Neural cell (in vitro differentiated cells): ENCODE results near the gene HBE1. TPM values are rescaled to one million over a fixed set of nuclear protein-coding genes. Genes with fewer than 3 reads are reported as not detected.

Experiments
- H2AFZ ChIP-seq: fragments of 200-600, 300-800 bp; sonication (generic), shearing (Covaris generic); 2 replicates; pipeline ENCODE4 v1.6.0; 2014; ENCODE audit warnings: low read depth, mild to moderate bottlenecking, antibody characterized with exemption, low read length, moderate library complexity
- H3F3A ChIP-seq: fragments of 200-600 bp; shearing (Covaris generic); 2 replicates; pipeline ENCODE4 v1.6.1; 2016; ENCODE audit warnings: mild to moderate bottlenecking, moderate library complexity, mixed read lengths, antibody characterized with exemption, low read length; ENCODE audit not compliant: insufficient read depth, poor library complexity, severe bottlenecking
- H3K27ac ChIP-seq: fragments of 200-600, 300-800 bp; sonication (generic), shearing (Covaris generic); 2 replicates; pipeline ENCODE4 v1.5.1; 2014; ENCODE audit warnings: mild to moderate bottlenecking, low read length, moderate library complexity
- H3K27me3 ChIP-seq: fragments of 300-800, 200-600 bp; sonication (generic), shearing (Covaris generic); 2 replicates; pipeline ENCODE4 v1.6.0; 2014; ENCODE audit warnings: mild to moderate bottlenecking, low read depth, low read length, moderate library complexity; ENCODE audit not compliant: insufficient read depth
- H3K36me3 ChIP-seq: fragments of 300-800, 200-600 bp; sonication (generic), shearing (Covaris generic); 2 replicates; pipeline ENCODE4 v1.5.1; 2014; ENCODE audit warnings: mild to moderate bottlenecking, antibody characterized with exemption, low read length, moderate library complexity; ENCODE audit not compliant: insufficient read depth
- H3K4me2 ChIP-seq: fragments of 300-800, 200-600 bp; sonication (generic), shearing (Covaris generic); 2 replicates; pipeline ENCODE4 v1.6.0; 2014; ENCODE audit warnings: mild to moderate bottlenecking, low read length
- H3K4me3 ChIP-seq: fragments of 300-800, 200-600 bp; sonication (generic), shearing (Covaris generic); 2 replicates; pipeline ENCODE4 v1.5.1; 2014; ENCODE audit warnings: mild to moderate bottlenecking, low read length, moderate library complexity
- H3K79me2 ChIP-seq: fragments of 200-600 bp; shearing (Covaris generic); replicated peaks from 2 replicates; pipeline ENCODE4 v1.6.0; 2014; ENCODE audit warnings: mild to moderate bottlenecking, low read length, moderate library complexity; ENCODE audit not compliant: insufficient read depth
- H3K9ac ChIP-seq: fragments of 300-800, 200-600 bp; sonication (generic), shearing (Covaris generic); 2 replicates; pipeline ENCODE4 v1.6.1; 2016; ENCODE audit warnings: mild to moderate bottlenecking, low read length, mixed read lengths
- H3K9me2 ChIP-seq: fragments of 200-600 bp; shearing (Covaris generic); 2 replicates; pipeline ENCODE4 v1.6.1; 2016; ENCODE audit warnings: mild to moderate bottlenecking, low read length, mixed read lengths; ENCODE audit not compliant: insufficient read depth
- H3K9me3 ChIP-seq: fragments of 200-600, 300-800 bp; sonication (generic), shearing (Covaris generic); 2 replicates; pipeline ENCODE4 v1.6.1; 2016; ENCODE audit warnings: mild to moderate bottlenecking, mixed run types, low read length, moderate library complexity, mixed read lengths
- H4K20me1 ChIP-seq: fragments of 200-600 bp; shearing (Covaris generic); 2 replicates; pipeline ENCODE4 v1.6.1; 2016; ENCODE audit warnings: mild to moderate bottlenecking, mixed run types; ENCODE audit not compliant: insufficient read depth
- EP300 ChIP-seq: fragments of 450-650 bp; conservative IDR thresholded peaks from 2 replicates; pipeline ENCODE4 v1.6.1; 2014; ENCODE audit warnings: antibody characterized with exemption, mild to moderate bottlenecking, moderate library complexity; ENCODE audit not compliant: poor library complexity, severe bottlenecking
- EZH2 ChIP-seq: fragments of 200-600, 300-800 bp; shearing (Covaris generic), sonication (generic); IDR thresholded peaks from 2 replicates; pipeline ENCODE4 v1.6.1; 2014; ENCODE audit warnings: antibody characterized with exemption, low read length, borderline replicate concordance, mild to moderate bottlenecking; ENCODE audit not compliant: insufficient read depth, poor library complexity, severe bottlenecking
- MXI1 ChIP-seq: fragments of 450-650 bp; conservative IDR thresholded peaks from 2 replicates; pipeline ENCODE4 v1.6.1; 2014; ENCODE audit warnings: antibody characterized with exemption, mild to moderate bottlenecking; ENCODE audit not compliant: poor library complexity, severe bottlenecking
- POLR2AphosphoS5 ChIP-seq: IDR thresholded peaks from 2 replicates; pipeline ENCODE4 v1.6.1; 2012
- RAD21 ChIP-seq: fragments of 450-650 bp; conservative IDR thresholded peaks from 2 replicates; pipeline ENCODE4 v1.6.1; 2014; ENCODE audit warnings: antibody characterized with exemption, mild to moderate bottlenecking, moderate library complexity
- SMC3 ChIP-seq: fragments of 450-650 bp; conservative IDR thresholded peaks from 2 replicates; pipeline ENCODE4 v1.6.1; 2014; ENCODE audit warnings: antibody characterized with exemption, mild to moderate bottlenecking, moderate library complexity; ENCODE audit not compliant: poor library complexity
- TAF1 ChIP-seq: IDR thresholded peaks from 2 replicates; pipeline ENCODE4 v1.6.1; 2012; ENCODE audit warnings: low read depth
- polyA plus RNA-seq: library from polyadenylated mRNA; depleted of rRNA; stranded (reverse); fragments of >200 nt; gene quantifications from 2 replicates; pipeline ENCODE4 v1.2.3, GENCODE V29; 2014
- TF ChIP-seq, protein P1 (sequence below): fragments of 450-650 bp; IDR thresholded peaks from 2 replicates; pipeline ENCODE4 v1.5.1; 2014; ENCODE audit warnings: antibody characterized with exemption, mild to moderate bottlenecking, moderate library complexity; ENCODE audit not compliant: poor library complexity, severe bottlenecking
- TF ChIP-seq, protein P2 (sequence below): IDR thresholded peaks from 2 replicates; pipeline ENCODE4 v1.6.1; 2012; ENCODE audit warnings: borderline replicate concordance

The HBE1 gene
- polyA plus RNA-seq, 1 donor from 2014 or later = not detected

DNA sequence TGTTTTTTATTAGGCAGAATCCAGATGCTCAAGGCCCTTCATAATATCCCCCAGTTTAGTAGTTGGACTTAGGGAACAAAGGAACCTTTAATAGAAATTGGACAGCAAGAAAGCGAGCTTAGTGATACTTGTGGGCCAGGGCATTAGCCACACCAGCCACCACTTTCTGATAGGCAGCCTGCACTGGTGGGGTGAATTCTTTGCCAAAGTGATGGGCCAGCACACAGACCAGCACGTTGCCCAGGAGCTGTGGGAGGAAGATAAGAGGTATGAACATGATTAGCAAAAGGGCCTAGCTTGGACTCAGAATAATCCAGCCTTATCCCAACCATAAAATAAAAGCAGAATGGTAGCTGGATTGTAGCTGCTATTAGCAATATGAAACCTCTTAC, 44.3 kb downstream of the HBE1 start:
- no peak for TF ChIP-seq RAD21
- TF ChIP-seq EP300 = no peak
- no peak for TF ChIP-seq MXI1
- TF ChIP-seq TAF1 = no peak
- TF ChIP-seq, protein P1, sequence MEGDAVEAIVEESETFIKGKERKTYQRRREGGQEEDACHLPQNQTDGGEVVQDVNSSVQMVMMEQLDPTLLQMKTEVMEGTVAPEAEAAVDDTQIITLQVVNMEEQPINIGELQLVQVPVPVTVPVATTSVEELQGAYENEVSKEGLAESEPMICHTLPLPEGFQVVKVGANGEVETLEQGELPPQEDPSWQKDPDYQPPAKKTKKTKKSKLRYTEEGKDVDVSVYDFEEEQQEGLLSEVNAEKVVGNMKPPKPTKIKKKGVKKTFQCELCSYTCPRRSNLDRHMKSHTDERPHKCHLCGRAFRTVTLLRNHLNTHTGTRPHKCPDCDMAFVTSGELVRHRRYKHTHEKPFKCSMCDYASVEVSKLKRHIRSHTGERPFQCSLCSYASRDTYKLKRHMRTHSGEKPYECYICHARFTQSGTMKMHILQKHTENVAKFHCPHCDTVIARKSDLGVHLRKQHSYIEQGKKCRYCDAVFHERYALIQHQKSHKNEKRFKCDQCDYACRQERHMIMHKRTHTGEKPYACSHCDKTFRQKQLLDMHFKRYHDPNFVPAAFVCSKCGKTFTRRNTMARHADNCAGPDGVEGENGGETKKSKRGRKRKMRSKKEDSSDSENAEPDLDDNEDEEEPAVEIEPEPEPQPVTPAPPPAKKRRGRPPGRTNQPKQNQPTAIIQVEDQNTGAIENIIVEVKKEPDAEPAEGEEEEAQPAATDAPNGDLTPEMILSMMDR = no peak
- TF ChIP-seq, protein P2, sequence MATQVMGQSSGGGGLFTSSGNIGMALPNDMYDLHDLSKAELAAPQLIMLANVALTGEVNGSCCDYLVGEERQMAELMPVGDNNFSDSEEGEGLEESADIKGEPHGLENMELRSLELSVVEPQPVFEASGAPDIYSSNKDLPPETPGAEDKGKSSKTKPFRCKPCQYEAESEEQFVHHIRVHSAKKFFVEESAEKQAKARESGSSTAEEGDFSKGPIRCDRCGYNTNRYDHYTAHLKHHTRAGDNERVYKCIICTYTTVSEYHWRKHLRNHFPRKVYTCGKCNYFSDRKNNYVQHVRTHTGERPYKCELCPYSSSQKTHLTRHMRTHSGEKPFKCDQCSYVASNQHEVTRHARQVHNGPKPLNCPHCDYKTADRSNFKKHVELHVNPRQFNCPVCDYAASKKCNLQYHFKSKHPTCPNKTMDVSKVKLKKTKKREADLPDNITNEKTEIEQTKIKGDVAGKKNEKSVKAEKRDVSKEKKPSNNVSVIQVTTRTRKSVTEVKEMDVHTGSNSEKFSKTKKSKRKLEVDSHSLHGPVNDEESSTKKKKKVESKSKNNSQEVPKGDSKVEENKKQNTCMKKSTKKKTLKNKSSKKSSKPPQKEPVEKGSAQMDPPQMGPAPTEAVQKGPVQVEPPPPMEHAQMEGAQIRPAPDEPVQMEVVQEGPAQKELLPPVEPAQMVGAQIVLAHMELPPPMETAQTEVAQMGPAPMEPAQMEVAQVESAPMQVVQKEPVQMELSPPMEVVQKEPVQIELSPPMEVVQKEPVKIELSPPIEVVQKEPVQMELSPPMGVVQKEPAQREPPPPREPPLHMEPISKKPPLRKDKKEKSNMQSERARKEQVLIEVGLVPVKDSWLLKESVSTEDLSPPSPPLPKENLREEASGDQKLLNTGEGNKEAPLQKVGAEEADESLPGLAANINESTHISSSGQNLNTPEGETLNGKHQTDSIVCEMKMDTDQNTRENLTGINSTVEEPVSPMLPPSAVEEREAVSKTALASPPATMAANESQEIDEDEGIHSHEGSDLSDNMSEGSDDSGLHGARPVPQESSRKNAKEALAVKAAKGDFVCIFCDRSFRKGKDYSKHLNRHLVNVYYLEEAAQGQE = no peak
- TF ChIP-seq EZH2 = no peak
- TF ChIP-seq SMC3 = no peak
- no peak for TF ChIP-seq POLR2AphosphoS5
- H3K36me3 ChIP-seq = no peaks in the 10 kb centered on the region

DNA sequence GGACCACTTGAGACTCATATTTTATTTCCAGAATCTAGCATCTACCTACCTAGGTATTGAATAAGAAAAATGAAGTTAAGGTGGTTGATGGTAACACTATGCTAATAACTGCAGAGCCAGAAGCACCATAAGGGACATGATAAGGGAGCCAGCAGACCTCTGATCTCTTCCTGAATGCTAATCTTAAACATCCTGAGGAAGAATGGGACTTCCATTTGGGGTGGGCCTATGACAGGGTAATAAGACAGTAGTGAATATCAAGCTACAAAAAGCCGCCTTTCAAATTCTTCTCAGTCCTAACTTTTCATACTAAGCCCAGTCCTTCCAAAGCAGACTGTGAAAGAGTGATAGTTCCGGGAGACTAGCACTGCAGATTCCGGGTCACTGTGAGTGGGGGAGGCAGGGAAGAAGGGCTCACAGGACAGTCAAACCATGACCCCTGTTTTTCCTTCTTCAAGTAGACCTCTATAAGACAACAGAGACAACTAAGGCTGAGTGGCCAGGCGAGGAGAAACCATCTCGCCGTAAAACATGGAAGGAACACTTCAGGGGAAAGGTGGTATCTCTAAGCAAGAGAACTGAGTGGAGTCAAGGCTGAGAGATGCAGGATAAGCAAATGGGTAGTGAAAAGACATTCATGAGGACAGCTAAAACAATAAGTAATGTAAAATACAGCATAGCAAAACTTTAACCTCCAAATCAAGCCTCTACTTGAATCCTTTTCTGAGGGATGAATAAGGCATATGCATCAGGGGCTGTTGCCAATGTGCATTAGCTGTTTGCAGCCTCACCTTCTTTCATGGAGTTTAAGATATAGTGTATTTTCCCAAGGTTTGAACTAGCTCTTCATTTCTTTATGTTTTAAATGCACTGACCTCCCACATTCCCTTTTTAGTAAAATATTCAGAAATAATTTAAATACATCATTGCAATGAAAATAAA, 44.9 kb downstream of the HBE1 start:
- Histone ChIP-seq H3K9ac (no peak overlapping the region), H3K4me3 (no peak overlapping the region), H3K9me3 (no peaks in the 10 kb centered on the region), H3K79me2 (no peaks in the 10 kb centered on the region), H3K27ac (no peak overlapping the region), H4K20me1 (no peaks in the 10 kb centered on the region), H3K36me3 (no peaks in the 10 kb centered on the region), H3K27me3 (no peaks in the 10 kb centered on the region), H2AFZ (no peak overlapping the region), H3K9me2 (no peaks in the 10 kb centered on the region), H3K4me2 (no peak overlapping the region), H3F3A (no peaks in the 10 kb centered on the region)
- TF ChIP-seq, protein P2 = no peak
- TF ChIP-seq, protein P1 = no peak
- TF ChIP-seq SMC3 (no peak), RAD21 (no peak), TAF1 (no peak)

More for the DNA sequence above, 44.3 kb downstream of the HBE1 start:
- Histone ChIP-seq H3K4me3 (no peak overlapping the region), H3K9ac (no peak overlapping the region), H3K27ac (no peak overlapping the region), H3K9me2 (no peaks in the 10 kb centered on the region), H3K9me3 (no peaks in the 10 kb centered on the region), H3K4me2 (no peak overlapping the region), H3K79me2 (no peaks in the 10 kb centered on the region), H3K27me3 (no peaks in the 10 kb centered on the region), H3F3A (no peaks in the 10 kb centered on the region), H4K20me1 (no peaks in the 10 kb centered on the region), H2AFZ (no peak overlapping the region)
